ENCODE results near the gene CALML3. TPM values are rescaled to one million over a fixed set of nuclear protein-coding genes. Genes with fewer than 3 reads are reported as not detected.
A peak's percentile ranks its signal among the peaks of the same experiment; 100 is the strongest.

The CALML3 gene
- total and polyA plus RNA-seq, 2 of the 8 experiments (the other 6 are each of a cell fraction or from before 2014, with no cell fraction given) = not detected

- Histone ChIP-seq H3K23ac (ENCODE audit: insufficient read length) (no peak overlapping the region), H2BK15ac (ENCODE audit: low read length) (no peak overlapping the region), H3K4me2 (ENCODE audit: insufficient read depth in 1 of 2, low read depth in 2 of 2, low read length in 2 of 2) (no peak overlapping the region), H2AK5ac (ENCODE audit: low read depth, low read length) (0 out of 2 replicates have a peak overlapping the region, but pooled peaks have one; percentile 39), H3K4ac (replicated peaks; ENCODE audit: insufficient read length, low read depth, low read length) (no peak overlapping the region), H3K14ac (ENCODE audit: insufficient read length) (no peak overlapping the region), H3K79me2 (ENCODE audit: control insufficient read depth in 1 of 2, insufficient read depth in 2 of 2, low read length in 2 of 2) (no peaks in the 10 kb centered on the region), H3K27me3 (replicated peaks in 1 of 4; ENCODE audit: control insufficient read depth in 3 of 4, extremely low read depth in 1 of 4, insufficient read depth in 3 of 4, low read length in 3 of 4) (no peaks in the 10 kb centered on the region), H3K23me2 (ENCODE audit: low read depth, low read length) (peaks cover 9% of the 10 kb centered on the region; the same call in 1 of the 2 replicates), H4K20me1 (replicated peaks in 1 of 2; ENCODE audit: control insufficient read depth in 1 of 2, insufficient read depth in 2 of 2, low read length in 2 of 2) (no peaks in the 10 kb centered on the region), H3K4me3 (ENCODE audit: extremely low read depth in 1 of 4, insufficient read depth in 2 of 4, low read depth in 3 of 4, low read length in 4 of 4) (no peak overlapping the region), H4K8ac (ENCODE audit: extremely low read depth, insufficient read depth, low read length) (no peak overlapping the region), H4K5ac (ENCODE audit: insufficient read length, low read depth, low read length) (no peak overlapping the region), H2BK5ac (ENCODE audit: low read depth, low read length) (no peak overlapping the region; the same call in 1 of the 2 replicates), H3K18ac (ENCODE audit: extremely low read depth, low read length) (no peak overlapping the region), H2BK20ac (ENCODE audit: low read length) (no peak overlapping the region), H3K36me3 (ENCODE audit: control insufficient read depth in 2 of 4, insufficient read depth in 4 of 4, low read length in 3 of 4) (no peaks in the 10 kb centered on the region), H4K91ac (replicated peaks; ENCODE audit: insufficient read length, low read length) (no peak overlapping the region), H3K9me3 (ENCODE audit: insufficient read depth in 2 of 2, low read depth in 1 of 2, low read length in 1 of 2) (no peaks in the 10 kb centered on the region), H2AFZ (ENCODE audit: low read length) (peak overlapping the region; percentile 87; the same call in 1 of the 2 replicates), H3K79me1 (ENCODE audit: low read depth, low read length) (no peaks in the 10 kb centered on the region), H3K56ac (replicated peaks; ENCODE audit: insufficient read length, low read depth, low read length) (no peak overlapping the region), H2BK120ac (replicated peaks; ENCODE audit: low read depth, low read length) (no peak overlapping the region), H3K4me1 (replicated peaks in 1 of 4; ENCODE audit: control insufficient read depth in 3 of 4, insufficient read depth in 4 of 4, low read length in 3 of 4) (peaks cover 0 to 4% (median 0%) of the 10 kb centered on the region in 4 experiments; a peak in 1 of 7 replicates), H3K9ac (replicated peaks in 1 of 4; ENCODE audit: extremely low read depth in 1 of 4, low read depth in 3 of 4, low read length in 3 of 4) (no peak overlapping the region), H3K27ac (ENCODE audit: low read depth, low read length) (no peak overlapping the region; the same call in 1 of the 2 replicates), H2BK12ac (ENCODE audit: low read depth, low read length) (no peak overlapping the region)
- FAIRE-seq (no peak), DNase-seq (ENCODE audit: low read depth in 1 of 2, low spot score in 2 of 2) (no peak)
- WGBS, 2 experiments (ENCODE audit: extremely low coverage in 1 of 2, insufficient coverage in 1 of 2, insufficient read length in 1 of 2, insufficient replicate concordance in 2 of 2, low coverage in 1 of 2, low lambda C conversion rate in 2 of 2, missing lambda C conversion rate in 1 of 2) = 82% methylated on average over 2 of the region's 4 CpGs; no CpG with 5 or more reads in 1 of the 2 experiments
- ChIA-PET CTCF (ENCODE audit: partially characterized antibody) (interaction anchor here (0.6 to 0.9 kb wide), 3 partner anchors 13 to 136 kb away, joined by 3 to 5 read pairs (median 4); no protein-coding TSS in a partner anchor), POLR2A (ENCODE audit: partially characterized antibody) (interaction anchor here (1.2 kb wide), 1 partner anchor 13 kb away, joined by 3 read pairs; no protein-coding TSS in a partner anchor)
- TF ChIP-seq CREB1 (IDR thresholded peaks at IDR 0.05) (no peak), NRF1 (IDR thresholded peaks at IDR 0.05; ENCODE audit: low read depth, low read length) (no peak), BRCA1 (IDR thresholded peaks at IDR 0.05; ENCODE audit: low read depth, low read length) (no peak)
These were observed 51.5 kb downstream of the CALML3 start for GRCh38 chr10:5576154-5576748.

Measured in H1 (cell line).